IMR-90 (cell line): ENCODE measurements around the gene CBS. TPM values are rescaled to one million over a fixed set of nuclear protein-coding genes. Genes with fewer than 3 reads are reported as not detected.

Source experiments
- ATAC-seq: fragments of 200-7000 bp; cut with Tn5 transposase; 2 replicates; pipeline ENCODE4 v1.9.1; 2020; ENCODE audit warnings: low read depth, mild to moderate bottlenecking, moderate library complexity
- BruUV-seq: library from RNA; stranded (reverse); fragments of 400-500 nt; replicated peaks from 2 replicates; lab custom pipeline; 2021; lab: Mats Ljungman, UMichigan
- CTCF ChIA-PET: fragments of 300-600 bp; formaldehyde crosslinking; extraction: SDS; loops from one replicate; lab custom pipeline; 2021; ENCODE audit warnings: antibody characterized with exemption; lab: Yijun Ruan, JAX
- POLR2A ChIA-PET: fragments of 300-600 bp; sonication (Branson Sonifier 250); formaldehyde crosslinking; loops from one replicate; lab custom pipeline; 2022; ENCODE audit warnings: antibody characterized with exemption; ENCODE audit not compliant: unreplicated experiment; lab: Charles Lee
- DNase-seq: peaks from one replicate; pipeline ENCODE4 v3.0.0; 2013
- H2AFZ ChIP-seq: replicated peaks from 2 replicates; pipeline ENCODE3; 2013; ENCODE audit warnings: low read length, mild to moderate bottlenecking; ENCODE audit not compliant: poor library complexity
- H2AK5ac ChIP-seq: 2 replicates; pipeline ENCODE4 v1.6.1; 2013; ENCODE audit warnings: low read depth, low read length, inconsistent platforms
- H2AK9ac ChIP-seq: replicated peaks from 2 replicates; pipeline ENCODE3; 2013; ENCODE audit warnings: mild to moderate bottlenecking, low read depth, low read length, moderate library complexity; ENCODE audit not compliant: poor library complexity
- H2BK120ac ChIP-seq: 2 replicates; pipeline ENCODE4 v1.6.1; 2013; ENCODE audit warnings: low read depth, low read length, inconsistent platforms
- H2BK15ac ChIP-seq: 3 replicates; pipeline ENCODE4 v1.6.1; 2013; ENCODE audit warnings: low read depth, low read length, inconsistent platforms
- H2BK20ac ChIP-seq: 2 replicates; pipeline ENCODE4 v1.6.1; 2013; ENCODE audit warnings: low read depth, mild to moderate bottlenecking, inconsistent platforms, low read length, moderate library complexity
- H2BK5ac ChIP-seq: 2 replicates; pipeline ENCODE4 v1.6.1; 2013; ENCODE audit warnings: mild to moderate bottlenecking, low read depth, low read length, inconsistent platforms; ENCODE audit not compliant: poor library complexity, severe bottlenecking
- H3K14ac ChIP-seq: replicated peaks from 2 replicates; pipeline ENCODE4 v1.6.1; 2013; ENCODE audit warnings: low read depth, low read length, inconsistent platforms
- H3K18ac ChIP-seq: 2 replicates; pipeline ENCODE4 v1.6.1; 2013; ENCODE audit warnings: low read depth, low read length, control low read depth
- H3K23ac ChIP-seq: 2 replicates; pipeline ENCODE4 v1.6.1; 2013; ENCODE audit warnings: low read depth, low read length, inconsistent platforms
- H3K27ac ChIP-seq: 2 replicates; pipeline ENCODE4 v1.5.1; 2013; ENCODE audit warnings: mild to moderate bottlenecking, control low read depth, low read length; ENCODE audit not compliant: insufficient read depth
- H3K27me3 ChIP-seq: 2 replicates; pipeline ENCODE4 v1.6.1; 2013; ENCODE audit warnings: low read length; ENCODE audit not compliant: control insufficient read depth, insufficient read depth
- H3K36me3 ChIP-seq: 2 replicates; pipeline ENCODE4 v1.6.1; 2013; ENCODE audit warnings: low read length, mixed read lengths; ENCODE audit not compliant: control insufficient read depth, insufficient read depth
- H3K4ac ChIP-seq: 2 replicates; pipeline ENCODE4 v1.6.1; 2013; ENCODE audit warnings: low read depth, low read length, inconsistent platforms
- H3K4me1 ChIP-seq: 2 replicates; pipeline ENCODE4 v1.6.1; 2013; ENCODE audit warnings: low read length, mixed read lengths; ENCODE audit not compliant: control insufficient read depth, insufficient read depth
- H3K4me2 ChIP-seq: 2 replicates; pipeline ENCODE4 v1.6.1; 2013; ENCODE audit warnings: low read depth, mild to moderate bottlenecking, control low read depth, low read length, moderate library complexity
- H3K4me3 ChIP-seq: 2 replicates; pipeline ENCODE4 v1.5.1; 2013; ENCODE audit warnings: low read depth, mild to moderate bottlenecking, control low read depth, low read length, moderate library complexity; ENCODE audit not compliant: insufficient read depth
- H3K56ac ChIP-seq: 2 replicates; pipeline ENCODE4 v1.6.1; 2013; ENCODE audit warnings: low read length, inconsistent platforms; ENCODE audit not compliant: insufficient read depth; ENCODE audit errors: extremely low read depth
- H3K79me1 ChIP-seq, 2 experiments: 2 replicates each; pipeline ENCODE4 v1.6.1; 2013; ENCODE audit warnings: low read length in 2 of 2, inconsistent platforms in 1 of 2, low read depth in 1 of 2
- H3K9ac ChIP-seq: 2 replicates; pipeline ENCODE4 v1.6.1; 2013; ENCODE audit warnings: low read depth, low read length, control low read depth
- H3K9me1 ChIP-seq: 2 replicates; pipeline ENCODE4 v1.6.1; 2013; ENCODE audit warnings: low read length, inconsistent platforms; ENCODE audit not compliant: insufficient read depth
- H3K9me3 ChIP-seq: 2 replicates; pipeline ENCODE4 v1.6.1; 2013; ENCODE audit warnings: low read length; ENCODE audit not compliant: control insufficient read depth, insufficient read depth
- H4K20me1 ChIP-seq: 2 replicates; pipeline ENCODE4 v1.6.1; 2013; ENCODE audit warnings: low read length, inconsistent platforms; ENCODE audit not compliant: insufficient read depth
- H4K5ac ChIP-seq: 2 replicates; pipeline ENCODE4 v1.6.1; 2013; ENCODE audit warnings: mild to moderate bottlenecking, low read depth, low read length, control low read depth
- H4K8ac ChIP-seq, 2 experiments: 2 replicates each; pipeline ENCODE4 v1.6.1; 2013; ENCODE audit warnings: low read depth in 2 of 2, low read length in 2 of 2, control low read depth in 1 of 2, inconsistent platforms in 1 of 2
- H4K91ac ChIP-seq: 2 replicates; pipeline ENCODE4 v1.6.1; 2013; ENCODE audit warnings: low read depth, low read length, inconsistent platforms; ENCODE audit not compliant: insufficient read depth
- RAD21 ChIP-seq: IDR thresholded peaks from 2 replicates; pipeline ENCODE4 v1.6.1; 2012; ENCODE audit warnings: low read length, improper control_type of control experiment
- WGBS, 2 experiments: methylation state at CpG; one replicate each; pipeline versions ENCODE4 v1.1.5 to v1.1.7; 2013; ENCODE audit warnings: missing lambda C conversion rate in 2 of 2; ENCODE audit not compliant: insufficient read length in 1 of 2; ENCODE audit errors: extremely low coverage in 2 of 2; 5-methylcytosine and 5-hydroxymethylcytosine counted together
- dilution Hi-C: fragments of 300-500 bp; cut with HindIII; formaldehyde crosslinking; loops from one replicate; pipeline ENCODE4 v1.14.3; 2018; ENCODE audit warnings: low sequenced_read_pairs; ENCODE audit not compliant: unreplicated experiment
- in situ Hi-C: fragments of 300-500 bp; cut with MboI; formaldehyde crosslinking; loops from 3 replicates; pipeline ENCODE4 v1.14.3; 2019; ENCODE audit warnings: low sequenced_read_pairs, inconsistent platforms, mixed read lengths
- intact Hi-C: fragments of 100-400 bp; cut with micrococcal nuclease; formaldehyde crosslinking; loops from 2 replicates; pipeline ENCODE4 v1.10.0; 2022
- polyA plus RNA-seq, 3 experiments: library from polyadenylated mRNA; depleted of rRNA; stranded (reverse); fragments of >200 nt; gene quantifications; 2 replicates each; pipeline ENCODE4 v1.2.3, GENCODE V29; 2012; ENCODE audit warnings: low replicate concordance in 1 of 3
- total RNA-seq: library from RNA; depleted of rRNA; stranded (reverse); fragments of >200 nt; gene quantifications from 2 replicates; pipeline ENCODE4 v1.2.3, GENCODE V29; 2012

CBS gene
- total and polyA plus RNA-seq, 2 of the 4 experiments (the other 2 are of a cell fraction): 38.5 to 54.3 TPM

DNA sequence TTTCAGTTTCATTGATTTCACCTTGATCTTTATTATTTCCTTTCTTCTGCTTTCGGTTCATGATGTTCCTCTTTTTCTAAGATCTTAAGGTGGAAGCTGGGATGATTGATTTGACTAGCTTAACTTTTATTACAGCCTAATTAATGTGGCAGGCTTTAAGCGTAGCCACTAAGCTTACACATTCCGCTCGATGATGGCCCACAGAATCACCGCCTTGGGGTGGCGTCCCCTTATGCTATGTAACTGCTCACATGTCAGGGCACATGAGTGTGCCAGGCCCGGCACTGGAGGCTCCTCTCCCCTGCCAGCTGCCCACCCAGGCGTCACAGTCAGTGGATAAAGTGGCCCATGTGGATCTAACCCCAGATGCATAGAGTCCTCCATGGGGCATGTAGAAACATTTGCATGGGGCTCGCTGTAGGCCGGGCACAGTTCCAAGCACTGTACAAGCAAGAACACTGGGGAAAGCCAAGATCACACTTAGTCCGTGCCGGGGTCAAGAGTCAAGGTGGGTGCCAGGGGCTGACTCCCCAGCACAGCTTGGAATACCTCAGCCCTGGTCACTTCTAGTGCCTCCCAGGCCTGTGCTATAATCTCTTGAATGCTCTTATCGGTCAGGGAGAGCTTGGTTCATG, 59.6 kb downstream of the CBS start:
- no peak overlapping the region for H3K14ac ChIP-seq
- no peaks in the 10 kb centered on the region for H3K27me3 ChIP-seq
- no peak overlapping the region for H2AK9ac ChIP-seq
- ATAC-seq (no peak), DNase-seq (no peak)
- no peak overlapping the region for H2BK20ac ChIP-seq
- H3K4ac ChIP-seq: no peak overlapping the region
- peaks cover 10% of the 10 kb centered on the region for H3K9me1 ChIP-seq
- H2BK5ac ChIP-seq: no peak overlapping the region
- H3K9ac ChIP-seq: no peak overlapping the region
- no peaks in the 10 kb centered on the region for H4K20me1 ChIP-seq
- no peak overlapping the region for H2BK120ac ChIP-seq
- no peak overlapping the region for H4K5ac ChIP-seq
- H4K8ac ChIP-seq: no peak overlapping the region
- ChIA-PET CTCF (no interaction called here), POLR2A (no interaction called here)
- H2BK15ac ChIP-seq: no peak overlapping the region
- no peak overlapping the region for H3K23ac ChIP-seq
- TF ChIP-seq RAD21: no peak
- no TSS peak for BruUV-seq
- H2AK5ac ChIP-seq: no peak overlapping the region
- no peak overlapping the region for H3K4me3 ChIP-seq
- no peak overlapping the region for H3K56ac ChIP-seq
- no peak overlapping the region for H3K4me2 ChIP-seq
- H4K91ac ChIP-seq: no peak overlapping the region
- no peaks in the 10 kb centered on the region for H3K4me1 ChIP-seq
- in situ Hi-C loops: no loop called here
- no peak overlapping the region for H3K27ac ChIP-seq
- no peak overlapping the region for H3K18ac ChIP-seq
- no peaks in the 10 kb centered on the region for H3K9me3 ChIP-seq
- peaks cover 44% of the 10 kb centered on the region for H3K36me3 ChIP-seq
- H2AFZ ChIP-seq: no peak overlapping the region
- WGBS, 2 experiments: 95% methylated on average over 6 of the region's 13 CpGs; no CpG with 5 or more reads in 1 of the 2 experiments
- intact Hi-C loops: no loop called here
- dilution Hi-C loops: no loop called here
- H3K79me1 ChIP-seq: peaks cover 0 to 32% of the 10 kb centered on the region in 2 experiments; a peak in 3 of 4 replicates
